ENCODE measurements around the gene VPS25.
A peak's percentile ranks its signal among the peaks of the same experiment; 100 is the strongest.
"Not testable (repeated sequence)": the region's sequence is repeated elsewhere in the genome, so short reads cannot be mapped to it uniquely, and the experiment has no call there.

VPS25 gene

DNA sequence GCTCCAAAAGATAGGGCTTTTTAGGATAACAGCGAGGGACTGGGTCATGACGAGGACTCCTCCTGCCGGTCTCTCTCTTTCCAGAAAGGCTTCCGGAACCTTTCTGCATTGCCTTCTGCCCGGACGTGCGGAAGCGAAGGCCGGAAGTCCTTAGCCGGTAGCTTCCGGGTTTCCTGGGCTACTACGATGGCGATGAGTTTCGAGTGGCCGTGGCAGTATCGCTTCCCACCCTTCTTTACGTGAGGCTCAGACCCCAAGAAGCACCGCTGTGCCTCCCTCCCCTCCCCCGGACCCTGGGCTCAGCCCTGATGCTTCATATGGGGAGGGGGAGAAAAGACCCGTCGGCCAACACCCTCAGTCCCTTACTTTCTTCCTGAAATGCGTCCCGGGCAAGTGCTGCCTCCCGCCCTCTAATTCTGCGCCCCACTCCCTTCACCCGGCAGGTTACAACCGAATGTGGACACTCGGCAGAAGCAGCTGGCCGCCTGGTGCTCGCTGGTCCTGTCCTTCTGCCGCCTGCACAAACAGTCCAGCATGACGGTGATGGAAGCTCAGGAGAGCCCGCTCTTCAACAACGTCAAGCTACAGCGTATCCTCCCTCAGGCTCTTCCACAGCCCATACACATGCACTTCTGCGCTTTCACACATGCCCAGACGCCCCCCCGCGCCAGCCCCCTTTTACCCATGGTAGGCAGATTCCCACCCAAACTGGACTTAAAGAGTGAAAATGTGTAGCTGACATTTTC lies at the start of gene VPS25:
Gene VPS25, plus strand, starts transcription at position 160 of the 746 bp plus-strand sequence. Its CDS starts 27 bp downstream, at position 187.
- DNase-seq: peak in 50 of 51 donors; percentile 30 to 87 (median 68)

DNA sequence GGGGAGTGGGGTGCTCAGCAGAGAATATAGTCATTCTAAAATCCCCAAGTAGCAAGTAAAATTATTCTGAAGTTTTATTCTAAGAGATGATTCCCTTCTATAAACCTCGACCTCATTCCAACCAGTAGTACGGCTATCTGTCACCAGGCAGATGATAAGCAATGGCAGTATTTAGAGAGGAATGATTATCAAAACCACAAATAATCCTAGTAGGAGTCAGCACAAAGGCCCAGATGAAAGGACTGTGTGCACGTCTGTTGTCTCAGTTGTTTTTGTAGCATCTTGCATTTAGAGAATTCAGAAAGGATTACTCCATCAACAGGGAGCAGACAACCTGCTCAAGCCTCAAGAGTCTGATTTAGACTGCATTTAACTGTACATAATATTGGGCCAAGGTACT lies 49.6 kb upstream of the VPS25 start:
- DNase-seq: no peak

DNA sequence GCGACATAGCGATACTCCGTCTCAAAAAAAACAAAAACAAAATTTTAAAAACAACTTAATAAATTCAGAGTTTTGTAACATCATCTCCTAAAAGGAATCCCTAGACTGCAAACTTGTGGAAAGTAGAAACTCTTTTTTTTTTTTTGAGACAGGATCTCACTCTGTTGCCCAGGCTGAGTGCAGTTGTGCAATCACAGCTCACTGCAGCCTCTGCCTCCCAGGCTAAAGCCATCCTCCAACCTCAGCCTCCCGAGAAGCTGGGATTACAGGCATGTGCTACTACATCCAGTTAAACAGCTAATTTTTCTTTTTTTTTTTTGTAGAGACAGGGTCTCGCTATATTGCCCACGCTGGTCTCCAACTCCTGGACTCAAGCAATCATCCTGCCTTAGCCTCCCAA lies 48.1 kb upstream of the VPS25 start:
- no peak for DNase-seq

DNA sequence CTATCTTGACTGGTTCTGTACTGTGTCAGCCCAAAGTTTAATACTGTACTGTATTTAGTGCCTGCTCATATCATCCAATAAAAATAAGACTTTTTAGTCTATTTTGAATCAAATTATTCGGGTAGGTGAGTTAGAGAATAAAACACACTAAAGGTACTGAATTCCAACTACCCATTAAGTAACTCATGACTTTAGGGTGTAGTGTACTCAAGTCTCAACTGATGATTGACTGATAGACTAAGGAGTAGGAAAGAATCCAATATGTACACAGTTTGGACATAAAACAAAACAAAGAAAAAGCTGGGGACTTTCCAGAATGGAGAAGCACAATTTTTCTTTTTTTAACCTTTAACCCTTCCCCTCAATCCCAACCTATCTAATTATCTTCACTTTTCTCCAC lies 32.5 kb upstream of the VPS25 start:
- DNase-seq: no peak

DNA sequence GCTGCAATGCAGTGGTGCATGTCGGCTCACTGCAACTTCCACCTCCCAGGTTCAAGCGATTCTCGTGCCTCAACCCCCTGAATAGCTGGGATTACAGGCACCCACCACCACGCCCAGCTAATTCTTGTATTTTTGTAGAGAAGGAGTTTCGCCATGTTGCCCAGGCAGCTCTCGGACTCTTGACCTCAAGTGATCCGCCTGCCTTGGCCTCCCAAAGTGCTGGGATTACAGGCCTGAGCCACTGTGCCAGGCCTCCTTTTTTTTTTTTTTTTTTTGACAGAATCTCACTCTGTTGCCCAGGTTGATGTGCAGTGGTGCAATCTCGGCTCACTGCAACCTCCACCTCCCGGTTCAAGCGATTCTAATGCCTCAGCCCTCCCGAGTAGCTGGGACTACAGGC lies 30.3 kb upstream of the VPS25 start:
- DNase-seq: not testable (repeated sequence)

DNA sequence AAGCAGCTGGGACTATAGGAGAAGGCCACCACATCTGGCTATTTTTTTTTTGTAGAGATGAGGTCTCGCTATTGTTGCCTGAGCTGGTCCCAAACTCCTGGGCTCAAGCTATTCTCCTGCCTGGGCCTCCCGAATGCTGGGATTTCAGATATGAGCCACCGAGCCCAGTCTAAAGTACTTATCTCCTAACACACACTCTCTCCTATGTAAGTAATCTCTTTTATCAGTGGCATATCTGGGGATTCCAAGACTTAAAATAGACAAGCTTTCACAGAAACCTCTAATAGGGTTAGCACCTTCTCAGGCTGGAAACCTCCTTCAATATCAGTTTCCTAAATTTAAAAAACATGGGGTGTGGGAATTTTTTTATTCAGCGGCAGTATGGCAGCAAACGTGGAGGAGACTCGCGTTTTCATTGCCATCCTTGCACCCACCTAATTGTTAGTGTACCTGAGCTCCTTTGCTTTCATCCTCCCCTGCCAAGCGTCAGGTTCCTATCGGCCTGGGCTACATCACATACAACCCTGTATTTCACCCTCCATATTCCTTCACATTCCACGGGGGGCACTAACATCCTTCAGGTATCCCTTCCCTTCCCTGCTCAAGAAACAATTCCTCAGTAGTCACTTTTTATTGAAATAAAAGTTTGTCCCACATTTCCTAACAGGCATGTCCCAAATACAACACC lies 29.5 kb upstream of the VPS25 start:
- no peak for DNase-seq

DNA sequence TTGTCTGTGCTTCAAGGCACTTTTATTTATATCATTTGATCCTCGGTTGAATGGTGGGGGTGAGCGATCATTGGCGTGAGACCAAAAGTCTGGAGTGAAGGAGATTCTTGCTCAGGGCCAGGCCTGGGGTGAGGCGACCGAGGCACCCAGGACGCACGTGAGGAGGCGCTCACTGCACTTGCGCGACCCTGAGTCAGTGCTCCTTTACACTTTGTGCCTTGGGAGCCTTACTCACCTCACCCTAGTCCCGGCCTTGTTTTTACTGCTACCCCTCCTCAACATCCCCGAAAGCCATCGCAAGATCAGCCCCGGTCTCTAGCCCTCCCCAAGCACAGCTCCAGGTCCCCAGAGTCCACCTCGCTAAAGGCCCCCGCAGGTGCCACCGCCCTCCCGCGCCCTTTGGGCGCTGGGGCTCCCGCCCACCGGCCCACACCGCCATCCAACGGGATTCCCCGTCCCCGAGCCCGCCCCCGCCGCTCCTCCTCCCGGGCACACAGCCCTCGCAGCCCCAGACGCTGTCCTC lies 28.9 kb upstream of the VPS25 start:
- DNase-seq: peak in 33 of 51 donors; percentile 26 to 90 (median 76)

DNA sequence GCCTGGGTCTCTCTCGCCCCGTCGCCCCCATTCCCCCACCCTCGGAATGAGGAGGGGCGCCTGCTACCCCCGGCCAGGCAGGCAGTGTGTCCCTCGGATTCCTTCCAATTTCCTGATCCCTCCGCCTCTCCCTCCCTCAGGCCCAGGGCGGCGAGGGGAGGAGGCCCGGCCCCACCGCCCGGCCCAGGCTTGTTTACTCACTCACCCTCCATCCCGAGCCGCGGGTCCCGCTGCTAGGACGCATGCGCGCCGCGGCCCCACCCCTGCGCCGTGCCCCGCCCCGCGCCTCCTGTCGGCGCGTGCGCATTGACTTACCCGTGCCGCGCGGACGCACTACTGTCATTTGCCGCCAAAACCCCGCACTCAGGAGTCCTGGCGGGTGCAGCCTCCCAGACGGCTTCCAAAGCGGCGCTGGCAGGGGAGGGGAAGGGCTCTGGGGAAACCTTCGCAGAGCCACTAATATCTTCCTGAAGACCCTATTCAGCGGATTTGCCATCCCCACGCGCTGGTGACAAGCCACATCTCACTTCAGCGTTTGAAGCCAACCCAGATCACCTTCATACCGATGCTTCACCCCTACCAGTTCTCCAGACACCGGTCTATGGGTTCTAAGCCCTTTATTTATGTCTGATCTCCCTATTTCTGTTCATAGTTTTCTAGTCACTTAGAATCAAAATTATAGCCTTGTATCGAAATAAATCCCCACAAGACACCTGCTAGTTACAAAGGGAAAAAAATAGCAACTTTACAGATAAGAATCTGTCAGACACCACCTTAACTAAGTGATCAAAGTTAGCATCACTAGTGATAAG lies 28.2 kb upstream of the VPS25 start, which contains the start of gene EZH1:
Gene EZH1, minus strand, starts transcription at position 235 of the 812 bp plus-strand sequence. CDS start 16,099 bp downstream, outside the sequence.
- peak; percentile 54 to 92 (median 82) for DNase-seq

DNA sequence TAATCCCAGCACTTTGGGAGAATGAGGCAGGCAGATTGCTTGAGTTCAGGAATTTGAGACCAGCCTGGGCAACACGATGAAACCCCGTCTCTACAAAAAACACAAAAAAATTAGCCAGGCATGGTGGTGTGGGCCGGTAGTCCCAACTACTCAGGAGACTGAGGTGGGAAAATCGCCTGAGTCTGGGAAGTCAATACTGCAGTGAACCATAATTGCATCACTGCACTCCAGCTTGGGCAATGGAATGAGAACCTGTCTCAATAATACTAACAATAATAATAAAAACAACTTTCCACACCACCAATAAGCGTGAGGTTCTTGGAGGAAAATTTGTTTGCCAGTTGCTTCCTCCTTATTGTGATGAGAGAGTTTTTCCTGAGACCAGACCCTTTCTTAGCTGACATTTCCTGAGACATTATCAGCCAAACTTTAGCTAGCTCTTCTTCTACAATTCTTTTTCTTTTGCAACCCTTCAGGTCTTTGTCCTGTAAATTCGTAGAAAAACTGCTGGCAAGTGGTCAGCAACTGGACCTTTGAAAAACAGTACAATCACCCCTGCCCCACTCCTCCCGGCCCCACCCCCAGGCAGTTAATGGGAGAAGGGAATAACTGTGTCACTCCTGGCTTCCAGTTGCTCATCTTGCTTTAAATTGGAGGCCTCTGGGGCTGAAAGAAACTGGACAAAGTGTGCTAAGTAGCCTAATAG lies 24.9 kb upstream of the VPS25 start:
- DNase-seq: no peak

DNA sequence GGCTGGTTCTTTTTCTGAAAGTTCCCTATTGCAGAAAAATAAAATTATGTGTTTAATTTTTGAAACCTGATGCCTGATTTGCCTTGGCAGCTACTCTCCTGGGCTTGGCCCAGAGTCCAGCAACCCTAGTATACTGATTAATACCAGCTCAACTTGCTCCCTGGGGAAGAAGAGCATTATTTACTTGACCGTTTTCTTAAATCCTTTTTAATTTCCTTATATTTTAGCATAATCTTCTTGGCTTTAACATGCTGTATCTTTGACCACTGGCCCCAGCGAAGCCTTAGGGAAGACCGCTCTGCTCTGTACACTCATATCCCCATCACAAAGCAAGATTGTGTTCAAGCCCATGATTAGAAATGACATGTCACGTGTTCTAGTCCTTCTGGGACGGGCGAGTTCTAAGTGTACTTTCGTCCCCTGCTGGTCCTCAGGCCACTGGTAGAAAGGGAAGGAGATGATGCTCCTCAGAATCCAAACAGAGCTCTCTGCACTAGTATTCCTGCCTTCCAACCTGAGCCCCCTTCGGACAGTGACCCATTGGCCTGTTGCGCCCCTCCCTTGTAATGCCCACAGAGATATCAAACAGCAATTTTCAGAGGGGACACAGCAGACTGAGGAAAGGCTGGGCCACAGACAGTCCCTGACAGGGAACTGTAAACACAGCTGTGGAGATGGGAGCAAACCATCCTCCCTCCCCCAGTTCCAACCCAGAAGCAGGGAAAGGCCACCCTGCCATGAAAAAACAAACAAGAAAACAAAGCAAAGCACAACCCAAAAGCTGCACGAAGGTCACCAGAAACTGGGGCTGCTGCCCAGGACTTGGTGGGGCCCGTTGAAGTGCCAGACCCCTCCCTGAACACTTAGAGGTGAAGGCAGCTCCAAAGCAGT lies 24.1 kb upstream of the VPS25 start:
- DNase-seq: peak in 3 of 51 donors; percentile 11 to 47 (median 20)

DNA sequence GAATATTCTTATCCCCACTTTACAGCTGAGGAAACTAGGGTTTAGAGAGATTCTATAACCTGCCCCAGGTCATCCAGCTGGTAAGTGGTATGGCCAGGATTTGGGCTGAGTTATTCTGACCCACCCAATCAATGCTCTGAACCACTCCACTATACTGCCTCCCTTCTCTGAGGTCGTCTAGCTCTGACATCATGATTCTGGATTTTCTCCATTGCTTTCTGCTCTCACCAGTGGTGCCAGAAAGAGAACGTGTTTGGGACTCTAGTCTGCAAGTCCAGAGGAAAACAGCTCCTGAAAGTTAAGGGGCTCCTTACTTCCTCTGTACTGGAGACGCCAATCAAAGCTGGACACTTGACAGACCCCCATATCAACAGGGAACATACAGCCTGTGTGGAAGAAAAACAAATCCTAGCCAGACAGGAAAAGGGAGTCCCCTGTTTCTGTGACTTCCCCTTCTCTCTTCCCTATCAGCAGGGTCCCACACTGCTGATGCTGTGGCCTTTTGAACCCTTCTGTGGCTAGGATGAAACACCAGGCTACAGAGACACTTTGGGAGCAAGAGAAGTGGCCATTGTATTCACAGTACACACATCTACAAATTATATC lies 22.4 kb upstream of the VPS25 start:
- peak in 1 of 51 donors; percentile 4 for DNase-seq

DNA sequence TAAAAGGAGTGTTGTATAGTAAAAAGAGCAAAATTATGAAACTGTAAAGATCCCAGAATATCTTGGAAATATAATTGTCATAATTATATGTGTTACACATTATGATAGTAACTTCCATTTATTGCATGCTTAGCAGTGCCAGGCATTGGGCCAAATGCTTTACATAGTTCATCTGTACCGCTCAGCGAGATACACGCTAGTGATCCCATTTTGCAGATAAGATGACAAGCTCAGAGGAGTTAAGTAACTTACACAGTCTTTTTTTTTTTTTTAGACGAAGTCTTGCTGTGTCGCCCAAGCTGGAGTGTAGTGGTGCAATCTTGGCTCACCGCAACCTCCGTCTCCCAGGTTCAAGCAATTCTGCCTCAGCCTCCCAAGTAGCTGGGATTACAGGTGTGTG lies 21.6 kb upstream of the VPS25 start:
- DNase-seq: no peak

DNA sequence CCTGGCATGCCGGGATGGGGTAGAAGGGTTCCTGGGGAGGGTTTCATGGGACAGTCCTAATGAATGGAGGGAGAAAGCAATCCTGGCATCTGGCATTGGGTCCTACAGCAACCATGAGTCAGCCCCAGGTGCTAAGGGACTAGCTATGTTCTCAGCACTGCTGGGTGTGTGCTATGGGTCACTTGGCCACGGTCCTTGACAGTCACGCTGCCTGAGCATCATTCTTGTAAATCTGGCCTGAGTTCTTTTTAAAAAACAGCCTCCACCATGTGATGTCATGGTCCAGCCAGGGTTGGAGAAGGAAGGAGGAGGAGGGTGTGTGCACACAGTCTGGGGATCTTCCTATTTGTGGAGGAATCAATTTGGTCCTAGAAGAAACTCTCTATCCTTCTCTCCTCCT lies 18.5 kb upstream of the VPS25 start:
- peak in 1 of 51 donors; percentile 7 for DNase-seq

DNA sequence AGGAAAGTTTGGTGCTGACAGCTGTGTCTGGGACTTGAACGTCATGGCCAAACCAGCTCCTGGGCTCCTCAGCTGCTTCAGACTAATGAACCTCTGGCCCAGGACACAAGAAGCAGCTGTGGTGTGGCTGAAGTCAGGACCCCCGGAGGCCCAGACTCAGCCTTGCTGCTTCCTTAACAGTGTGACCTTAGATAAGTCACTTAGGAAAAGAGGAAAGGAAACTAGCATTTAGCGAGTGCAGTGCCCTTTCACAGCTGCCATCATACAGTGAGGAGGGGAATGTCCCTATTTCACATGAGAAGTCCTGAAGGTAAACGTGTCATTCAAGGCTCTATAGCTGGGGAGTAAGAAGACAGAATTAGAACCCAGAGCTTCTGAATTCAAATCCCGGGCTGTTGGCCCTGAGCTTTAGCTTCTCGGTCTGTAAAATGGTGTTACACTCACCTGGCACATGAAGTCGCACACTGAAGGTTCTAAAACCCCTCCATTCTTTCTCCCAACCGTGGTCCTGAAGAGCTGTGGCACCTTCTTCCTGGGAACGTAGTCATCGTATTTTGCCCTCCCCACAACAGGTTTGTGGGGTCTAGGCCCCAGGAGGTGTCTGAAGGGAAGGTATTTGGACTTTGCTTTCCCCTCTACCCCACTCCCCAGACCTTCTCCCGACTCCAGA lies 13.1 kb upstream of the VPS25 start:
- DNase-seq: no peak

DNA sequence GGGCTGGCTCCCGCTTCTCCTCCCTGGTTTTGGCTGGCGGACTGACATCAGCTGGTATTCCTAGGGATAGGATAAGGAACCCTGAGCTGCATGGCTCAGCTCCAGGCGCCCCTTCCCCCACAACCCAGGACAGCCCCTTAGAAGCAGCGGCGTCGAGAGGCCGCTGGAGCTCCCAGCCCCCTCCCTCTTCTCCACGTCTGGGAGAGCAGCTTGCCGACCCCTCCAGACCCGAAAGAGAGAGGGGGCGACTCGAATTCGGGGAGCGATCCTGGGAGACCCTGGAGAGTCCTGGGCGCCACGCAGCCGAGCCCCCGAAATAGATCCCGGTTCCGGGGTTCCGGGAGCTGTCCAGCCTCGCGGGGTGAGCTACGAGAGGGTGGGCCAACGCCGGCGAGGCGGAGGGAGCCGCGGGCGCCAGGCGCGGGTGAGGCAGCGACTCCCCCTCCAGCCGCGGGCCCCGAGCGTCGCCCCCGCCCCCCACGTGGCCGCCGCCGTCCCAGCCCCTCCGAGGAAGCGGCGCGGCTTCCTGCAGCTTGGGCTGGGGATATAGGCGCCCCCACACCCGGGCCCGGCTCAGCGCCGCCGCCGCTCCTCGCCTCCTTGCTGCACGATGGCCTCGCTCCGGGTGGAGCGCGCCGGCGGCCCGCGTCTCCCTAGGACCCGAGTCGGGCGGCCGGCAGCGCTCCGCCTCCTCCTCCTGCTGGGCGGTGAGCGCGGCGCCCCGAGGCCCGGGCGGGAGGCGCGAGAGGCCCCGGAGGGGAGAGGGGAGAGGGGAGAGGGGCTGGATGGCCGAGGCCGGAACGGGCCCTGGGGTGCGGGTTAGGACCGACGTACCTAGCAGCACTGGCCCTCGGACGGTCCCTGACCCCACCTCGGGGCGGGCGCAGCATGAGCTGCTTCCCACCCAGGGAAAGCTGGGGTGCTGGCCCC lies 12.3 kb upstream of the VPS25 start, which contains the start of gene RAMP2:
Gene RAMP2, plus strand, starts transcription at position 576 of the 930 bp plus-strand sequence. Its CDS starts 35 bp downstream, at position 611.
- DNase-seq: no peak

DNA sequence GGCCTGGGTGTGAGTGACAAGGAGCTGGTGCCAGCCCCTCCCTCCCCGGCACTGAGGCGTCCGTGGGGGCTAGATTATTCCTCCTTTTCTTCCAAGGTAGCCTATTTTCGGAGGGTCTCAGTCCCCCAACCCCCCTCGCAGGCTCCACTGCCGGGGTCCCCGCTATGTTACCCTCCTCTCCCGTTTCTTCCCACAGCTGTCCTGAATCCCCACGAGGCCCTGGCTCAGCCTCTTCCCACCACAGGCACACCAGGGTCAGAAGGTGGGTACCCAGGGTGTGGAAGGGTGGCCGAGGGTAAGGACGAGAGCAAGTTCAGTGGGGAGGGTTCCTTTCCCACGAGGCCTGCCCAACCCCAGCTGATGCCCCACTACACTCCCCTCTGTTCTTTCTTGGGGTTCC lies 11.6 kb upstream of the VPS25 start:
- no peak for DNase-seq

DNA sequence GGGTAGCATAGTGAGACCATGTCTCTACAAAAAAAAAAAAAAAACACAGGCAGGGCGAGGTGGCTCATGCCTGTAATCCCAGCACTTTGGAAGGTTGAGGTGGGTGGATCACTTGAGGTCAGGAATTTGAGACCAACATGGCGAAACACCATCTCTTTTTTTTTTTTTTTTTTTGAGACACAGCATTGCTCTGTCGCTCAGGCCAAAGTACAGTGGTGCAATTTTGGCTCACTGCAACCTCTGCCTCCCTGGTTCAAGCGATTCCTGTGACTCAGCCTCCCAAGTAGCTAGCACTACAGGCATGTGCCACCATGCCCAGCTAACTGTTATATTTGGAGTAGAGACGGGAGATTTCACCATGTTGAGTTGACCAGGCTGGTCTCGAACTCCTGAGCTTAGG lies 7.1 kb upstream of the VPS25 start:
- no peak for DNase-seq

DNA sequence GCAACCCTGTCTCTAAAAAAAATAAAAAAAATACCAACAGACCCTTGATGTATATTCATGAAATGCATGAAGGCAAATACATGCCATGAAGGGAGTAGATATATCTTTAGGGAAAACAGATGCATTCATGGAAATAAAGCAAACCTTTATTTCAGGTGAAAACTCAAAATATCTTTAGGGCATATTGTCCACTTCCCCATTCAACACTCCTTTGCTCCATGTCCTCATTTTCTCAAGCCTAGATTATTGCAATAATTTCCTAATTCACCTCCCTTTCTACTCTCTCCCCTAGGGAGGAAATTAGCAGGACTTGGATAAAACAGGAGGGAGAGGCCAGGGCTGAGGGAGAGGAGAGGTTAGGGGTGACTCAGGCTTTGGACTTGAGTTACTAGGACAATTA lies 5.7 kb upstream of the VPS25 start:
- no peak for DNase-seq

All from hypothalamus (tissue), 51 donors.